ENCODE data around the gene CPLX1.

CPLX1 gene

DNA sequence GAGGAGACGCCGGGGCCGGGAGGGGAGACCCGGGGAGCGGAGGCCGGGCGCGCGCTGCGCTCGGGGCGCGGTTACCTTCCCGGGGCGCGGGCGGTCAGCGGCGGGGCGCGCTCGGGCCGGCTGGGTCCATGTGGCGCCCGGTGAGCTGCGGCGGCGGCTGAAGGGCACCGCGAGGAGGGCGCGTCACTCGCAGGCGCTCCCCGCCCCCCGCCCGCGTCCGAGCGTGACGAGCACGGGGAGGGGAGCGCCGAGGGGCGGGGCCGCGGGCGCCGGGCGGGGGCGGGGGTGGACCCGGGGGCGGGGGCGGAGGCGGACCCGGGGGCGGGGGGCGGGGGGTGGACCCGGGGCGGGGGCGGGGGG lies at the start of gene CPLX1:
Gene CPLX1 (minus strand): TSS at position 159 of the 360 bp plus-strand sequence. CDS start 1,607 bp downstream, outside the sequence.
- no peak for DNase-seq

DNA sequence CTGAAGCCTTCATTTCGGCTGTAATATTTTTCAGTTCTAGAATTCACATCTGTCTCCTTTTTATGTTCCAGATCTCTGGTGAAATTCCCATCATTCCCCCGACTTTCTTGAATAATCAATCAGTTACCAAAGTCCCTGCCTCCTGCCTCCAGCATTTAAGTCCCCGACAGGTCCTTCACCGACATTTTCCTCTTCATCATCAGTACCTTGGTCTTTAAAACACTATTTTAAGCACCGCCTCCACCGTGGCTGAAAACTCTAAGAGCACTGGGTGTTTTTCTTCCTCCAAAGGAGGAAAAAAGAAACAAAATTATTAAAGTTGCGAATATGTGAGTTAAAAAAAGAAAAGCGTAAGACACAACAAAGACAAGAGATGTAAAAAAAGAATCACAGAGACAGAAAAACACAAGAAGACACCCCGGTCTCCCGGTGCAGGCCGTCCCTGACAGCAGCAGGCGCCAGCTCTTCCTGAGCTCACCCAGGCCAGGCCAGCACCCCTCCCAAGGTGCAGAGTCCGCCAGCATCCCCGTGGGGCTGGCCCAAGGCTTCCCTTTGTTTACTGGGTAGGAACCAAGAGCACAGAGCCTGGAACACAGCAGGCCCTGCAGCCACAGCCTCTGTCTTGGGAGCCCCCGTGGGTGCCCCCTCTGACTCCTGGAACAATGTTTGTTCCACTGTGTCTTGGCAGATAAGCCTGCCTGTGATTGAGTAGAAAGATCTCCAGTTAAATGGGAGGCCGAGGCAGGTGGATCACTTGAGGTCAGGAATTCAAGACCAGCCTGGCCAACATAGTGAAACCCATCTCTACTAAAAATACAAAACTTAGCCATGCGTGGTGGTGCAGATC lies 49.3 kb upstream of the CPLX1 start:
- no peak for DNase-seq

GRCh38 chr4:874056-874455 lies 48.1 kb upstream of the CPLX1 start:
- DNase-seq = no peak

DNA sequence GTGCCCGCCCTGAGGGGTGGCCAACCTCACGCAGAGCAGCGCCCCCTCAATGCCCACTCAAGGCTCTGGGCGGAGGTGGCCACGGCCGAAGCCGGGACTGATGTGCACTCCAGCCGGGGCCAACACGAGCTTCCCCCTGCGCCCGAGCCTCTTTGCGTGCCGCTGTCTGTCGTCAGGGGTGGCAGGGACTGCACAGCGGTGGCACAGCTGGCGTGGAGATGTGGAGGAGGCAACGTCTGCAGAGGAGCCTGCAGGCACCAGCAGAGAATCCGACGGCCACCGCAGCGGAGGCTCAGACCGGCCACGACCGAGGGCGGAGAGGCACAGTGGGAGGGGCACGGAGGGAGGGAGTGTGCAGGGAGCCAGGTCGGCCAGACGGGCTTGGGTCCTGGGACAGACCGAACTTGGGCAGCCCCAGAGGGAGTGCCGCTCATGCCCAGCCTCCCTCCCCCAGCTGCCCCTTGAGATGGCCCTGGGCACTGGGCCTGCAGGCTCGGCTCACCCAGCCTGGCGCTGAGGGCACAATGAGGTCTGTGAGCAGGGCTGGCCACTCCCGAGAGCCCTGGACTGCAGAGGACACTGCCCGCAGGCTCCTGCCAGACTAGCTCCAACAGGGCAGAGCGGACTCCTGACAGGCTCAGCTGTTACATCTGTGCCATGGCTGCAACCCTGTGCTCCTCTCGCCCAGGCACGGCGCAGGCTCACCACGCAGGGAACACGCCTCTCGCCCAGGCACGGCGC lies 46.5 kb upstream of the CPLX1 start:
- DNase-seq = no peak

DNA sequence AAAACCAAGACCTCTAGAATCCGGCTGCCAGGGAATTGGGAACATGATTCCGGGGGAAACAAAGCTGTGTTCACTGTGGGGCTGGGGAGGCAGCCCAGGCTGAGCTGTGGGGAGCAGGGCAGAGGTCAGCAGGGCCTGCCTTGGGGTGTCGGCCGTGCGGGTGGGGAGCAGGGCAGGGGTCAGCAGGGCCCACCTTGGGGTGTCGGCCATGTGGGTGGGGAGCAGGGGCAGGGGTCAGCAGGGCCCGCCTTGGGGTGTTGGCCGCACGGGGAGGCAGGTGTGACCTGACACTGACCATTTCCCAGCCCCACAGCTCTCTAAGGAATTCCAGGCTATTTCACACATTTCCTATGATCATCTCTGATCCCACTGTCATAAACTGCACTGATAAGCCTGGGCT lies 45.6 kb upstream of the CPLX1 start:
- DNase-seq = no peak

DNA sequence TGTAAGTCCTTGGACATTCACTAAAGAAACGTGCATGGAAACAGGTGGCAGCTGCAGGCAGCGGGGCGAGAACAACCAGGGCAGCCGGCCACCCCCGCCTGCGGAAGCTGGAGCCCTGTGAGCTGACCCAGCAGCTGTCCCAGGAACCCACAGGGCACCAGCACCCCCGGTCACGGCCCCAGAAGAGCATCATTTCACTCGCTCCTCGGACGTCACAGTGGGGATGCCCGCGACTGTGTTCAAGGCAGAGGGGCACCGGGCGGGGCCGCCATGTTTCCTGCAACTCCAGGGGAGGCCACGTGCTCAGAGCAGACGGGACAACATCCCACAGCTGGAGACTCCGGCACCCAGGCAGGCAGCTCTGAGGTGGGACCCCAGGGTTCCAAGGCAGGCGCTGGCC lies 45.0 kb upstream of the CPLX1 start:
- no peak for DNase-seq

DNA sequence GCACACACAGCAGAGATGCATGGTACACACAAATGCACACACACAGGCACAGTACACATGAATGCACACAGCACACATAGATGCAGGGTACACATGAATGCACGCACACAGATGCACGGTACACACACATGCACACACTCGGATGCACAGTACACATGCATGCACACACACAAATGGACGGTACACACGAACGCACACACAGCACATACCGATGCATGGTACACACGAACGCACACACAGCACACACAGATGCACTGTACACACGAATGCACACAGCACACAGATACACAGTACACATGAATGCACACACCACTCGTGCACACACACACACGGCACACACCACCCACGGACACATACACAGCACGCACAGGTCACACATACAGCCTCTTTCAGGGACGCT lies 43.8 kb upstream of the CPLX1 start:
- DNase-seq = no peak

DNA sequence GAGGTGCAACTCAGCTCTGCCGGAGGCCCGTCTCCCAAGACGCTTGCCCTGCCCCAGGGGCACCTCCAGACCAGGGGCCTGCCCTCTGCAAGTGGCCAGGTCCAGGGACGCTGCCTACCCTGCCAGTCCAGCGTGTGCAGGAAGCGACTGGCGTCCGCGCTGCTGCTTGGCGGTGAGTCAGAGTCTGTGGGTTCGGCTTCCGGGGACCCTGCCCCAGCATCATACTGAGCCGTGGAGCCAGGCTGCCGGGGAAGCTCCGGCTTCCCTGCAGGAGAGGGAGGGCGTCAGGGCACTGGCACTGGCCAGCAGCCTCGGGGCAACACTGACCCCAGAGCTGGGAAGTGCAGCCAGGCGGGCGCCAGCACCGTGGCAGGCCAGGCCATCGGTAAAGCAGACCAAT lies 42.5 kb upstream of the CPLX1 start:
- DNase-seq = no peak

DNA sequence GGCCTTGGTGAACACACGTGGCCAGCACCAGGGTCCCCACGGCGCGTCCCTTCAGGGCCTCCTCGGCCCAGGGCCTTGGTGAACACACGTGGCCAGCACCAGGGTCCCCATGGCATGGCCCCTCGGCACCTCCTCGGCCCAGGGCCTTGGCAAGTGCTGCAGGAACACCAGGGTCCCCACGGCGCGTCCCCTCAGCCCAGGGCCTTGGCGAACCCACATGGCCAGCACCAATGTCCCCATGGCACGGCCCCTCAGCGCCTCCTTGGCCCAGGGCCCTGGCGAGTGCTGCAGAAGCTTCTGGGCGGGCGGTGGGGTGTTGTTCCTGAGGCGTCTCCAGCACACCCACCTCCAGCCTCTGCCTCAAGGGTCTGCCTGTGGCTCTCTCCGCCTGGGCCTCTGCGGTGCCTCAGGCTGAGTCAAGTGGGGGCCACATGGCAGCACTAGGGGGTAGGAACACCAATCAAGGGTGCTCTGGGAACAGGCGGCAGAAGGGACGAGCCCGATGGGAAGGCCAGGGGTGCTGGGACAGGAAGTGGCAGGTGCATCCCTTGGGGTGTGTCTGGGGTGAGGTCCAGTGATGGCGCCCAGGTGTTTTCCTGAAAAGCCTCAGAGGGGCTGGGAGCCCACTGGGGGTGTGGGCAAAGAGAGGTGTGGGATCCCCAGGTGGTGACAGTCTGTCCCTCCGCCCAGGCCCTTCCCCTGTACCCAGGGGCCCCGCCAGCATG lies 41.8 kb upstream of the CPLX1 start:
- no peak for DNase-seq

DNA sequence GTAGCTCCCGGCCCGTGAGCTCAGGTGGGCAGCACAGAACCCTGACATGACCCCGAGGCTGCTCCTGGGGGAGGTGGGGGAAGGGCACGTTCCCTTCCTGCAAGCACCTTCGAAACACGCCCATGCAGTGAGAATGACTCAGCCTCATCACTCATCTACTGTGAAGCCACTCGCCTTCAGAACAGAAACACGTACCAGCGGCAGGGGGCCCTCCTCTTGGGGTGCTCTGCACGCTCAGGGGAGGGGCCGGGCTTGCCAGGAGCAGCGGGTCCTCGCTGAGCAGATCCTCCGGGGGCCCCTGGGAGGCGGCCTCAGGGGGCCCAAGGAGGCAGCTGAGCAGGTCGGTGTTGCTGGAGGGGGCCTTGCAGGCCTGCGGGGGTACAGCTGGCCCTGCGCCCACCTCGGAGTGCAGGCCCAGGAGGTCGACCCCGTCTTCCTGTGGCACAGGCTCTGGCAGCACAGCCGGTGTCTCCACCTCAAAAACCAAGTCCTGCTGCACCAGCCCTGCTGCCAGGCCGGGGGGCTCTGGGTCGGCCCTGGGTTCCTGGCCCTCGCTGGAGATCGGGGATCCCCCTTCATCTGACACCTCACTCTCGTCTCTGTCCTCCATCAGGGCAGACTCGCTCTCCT lies 40.9 kb upstream of the CPLX1 start:
- DNase-seq = no peak

GRCh38 chr4:866068-866760 lies 40.3 kb upstream of the CPLX1 start:
- no peak for DNase-seq

DNA sequence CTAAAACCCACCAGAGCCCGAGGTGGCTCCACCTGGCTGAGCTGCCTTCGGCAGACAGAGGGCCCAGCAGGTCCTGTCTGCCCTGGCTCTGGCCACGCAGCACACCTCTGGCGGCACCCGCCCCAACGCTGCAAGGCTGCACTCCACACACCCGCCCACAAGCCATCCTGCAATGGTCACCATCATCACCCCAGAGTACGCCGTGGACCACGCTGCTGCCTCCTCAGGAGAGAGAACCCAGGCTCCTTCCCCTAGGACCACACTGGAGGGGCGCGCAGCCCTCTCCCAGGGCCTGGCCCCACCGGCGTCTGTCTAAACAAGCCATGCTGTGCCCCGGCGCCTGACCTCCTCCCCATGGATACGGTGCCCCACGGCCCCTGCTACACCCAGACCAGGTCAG lies 39.6 kb upstream of the CPLX1 start:
- DNase-seq = no peak

GRCh38 chr4:865121-865465 lies 39.2 kb upstream of the CPLX1 start:
- no peak for DNase-seq

DNA sequence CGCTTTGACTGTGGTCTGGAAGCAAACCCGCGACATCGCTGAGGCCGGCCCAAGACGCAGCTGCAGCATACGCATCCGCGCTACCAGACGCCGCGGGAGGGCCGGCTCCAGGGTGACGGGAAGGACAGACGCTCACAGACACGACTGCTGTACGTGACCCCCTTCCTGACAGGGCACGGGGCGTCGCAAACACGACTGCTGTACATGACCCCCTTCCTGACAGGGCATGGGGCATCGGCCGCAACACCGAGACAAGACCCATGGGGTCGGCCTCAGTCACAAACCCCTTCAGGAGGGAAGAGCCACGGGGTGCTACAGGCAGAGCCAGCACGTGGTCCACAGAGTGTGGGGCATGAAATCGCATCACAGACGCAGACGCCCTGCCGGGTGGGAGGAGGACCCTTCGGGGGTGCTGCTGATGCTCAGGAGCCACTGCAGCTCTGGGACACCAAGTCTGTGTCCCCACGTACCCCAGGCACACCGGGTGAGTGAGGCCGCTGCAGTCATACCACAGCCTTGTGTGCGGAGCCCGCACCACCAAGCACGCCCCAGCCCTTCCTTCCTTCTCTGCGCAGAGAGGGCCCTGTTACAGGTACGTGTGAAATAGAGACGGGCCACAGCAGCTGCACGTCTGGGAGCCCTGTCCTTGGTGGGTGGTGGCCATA lies 38.7 kb upstream of the CPLX1 start:
- DNase-seq = no peak

GRCh38 chr4:860561-860960 lies 34.6 kb upstream of the CPLX1 start:
- no peak for DNase-seq

GRCh38 chr4:859496-859895 lies 33.6 kb upstream of the CPLX1 start:
- no peak for DNase-seq

DNA sequence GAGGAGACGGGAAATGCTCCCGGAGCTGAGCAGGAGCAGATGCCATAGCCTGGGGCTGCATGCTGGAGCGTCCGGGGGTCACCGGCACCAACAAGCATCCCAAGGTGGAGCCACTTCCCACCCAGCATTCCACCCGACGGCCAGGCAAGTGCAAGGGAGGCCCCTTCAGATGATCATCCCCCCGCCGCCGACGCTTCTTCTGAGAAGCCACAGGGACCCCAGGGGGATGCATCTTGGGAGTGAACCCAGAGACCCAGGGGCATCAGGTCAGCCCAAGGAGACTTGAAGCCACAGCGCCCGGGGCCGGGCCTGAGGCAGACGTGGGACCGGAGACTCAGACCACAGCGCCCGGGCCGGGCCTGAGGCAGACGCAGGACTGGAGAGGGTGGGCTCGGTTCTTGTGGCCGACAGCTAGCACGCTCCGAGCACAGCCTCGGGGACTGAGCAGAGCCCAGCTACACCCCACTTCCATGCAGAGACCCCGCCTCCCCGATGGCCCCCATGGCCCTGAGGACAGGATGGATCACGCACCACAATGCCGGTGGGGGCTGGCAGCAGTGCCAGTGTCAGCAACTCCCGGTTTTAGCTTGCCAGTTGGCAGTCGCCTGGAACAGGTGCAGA lies 33.0 kb upstream of the CPLX1 start:
- no peak for DNase-seq

DNA sequence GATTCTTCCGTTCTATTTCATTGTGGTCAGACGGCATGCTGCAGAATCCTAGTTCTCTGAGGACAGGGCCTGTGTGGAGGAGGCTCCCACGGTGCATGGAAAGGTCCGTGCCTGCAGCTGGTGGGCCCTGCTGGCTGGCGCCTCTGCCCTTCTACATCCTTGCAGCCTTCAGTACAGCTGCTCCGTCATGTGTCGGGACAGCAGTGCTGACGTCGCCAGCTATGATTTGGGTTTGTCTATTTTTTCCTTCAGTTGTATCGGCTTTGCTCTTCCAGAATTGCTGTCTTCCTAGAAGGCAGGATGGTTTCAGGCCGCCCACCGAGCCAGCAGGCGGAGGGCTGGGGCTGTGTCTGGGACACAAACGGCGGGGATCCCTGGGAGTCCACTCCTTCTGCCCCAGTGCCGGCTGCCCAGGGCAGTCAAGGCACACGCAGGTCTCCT lies 32.1 kb upstream of the CPLX1 start:
- DNase-seq = no peak

GRCh38 chr4:857461-857860 lies 31.5 kb upstream of the CPLX1 start:
- no peak for DNase-seq

GRCh38 chr4:856225-856901 lies 30.4 kb upstream of the CPLX1 start:
- no peak for DNase-seq

DNA sequence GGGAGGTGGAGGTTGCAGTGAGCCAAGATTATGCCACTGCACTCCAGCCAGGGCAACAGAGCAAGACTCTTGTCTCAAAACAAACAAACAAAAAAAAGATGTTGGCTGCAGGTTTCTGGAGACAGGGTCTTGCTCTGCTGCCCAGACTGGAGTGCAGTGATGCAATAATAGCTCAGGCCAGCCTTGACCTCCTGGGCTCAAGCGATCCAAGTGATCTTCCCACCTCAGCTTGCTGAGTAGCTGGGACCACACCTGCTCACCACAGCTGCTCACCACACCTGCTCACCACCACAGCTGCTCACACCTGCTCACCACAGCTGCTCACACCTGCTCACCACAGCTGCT lies 29.9 kb upstream of the CPLX1 start:
- no peak for DNase-seq

Data from inflammatory macrophage treated with lipopolysaccharide for 1 hour (primary cell).